ENCODE data around the gene DLEU7. TPM values are rescaled to one million over a fixed set of nuclear protein-coding genes. Genes with fewer than 3 reads are reported as not detected.

Gene DLEU7
- total RNA-seq, 1 experiment from 2014 or later, result 1.5 TPM

GRCh38 chr13:50805805-50806204, 37.7 kb downstream of the DLEU7 start:
- H4K5ac ChIP-seq (ENCODE audit: insufficient read length, low read depth, low read length), result no peak overlapping the region
- no peaks in the 10 kb centered on the region for H3K9me3 ChIP-seq (ENCODE audit: control insufficient read depth, low read depth, low read length)
- no peak overlapping the region for H4K8ac ChIP-seq (replicated peaks; ENCODE audit: insufficient read length, low read depth, low read length)
- no peaks in the 10 kb centered on the region for H3K79me2 ChIP-seq (ENCODE audit: insufficient read depth, low read length)
- H2BK120ac ChIP-seq (ENCODE audit: low read depth, low read length, poor library complexity, severe bottlenecking), result no peak overlapping the region
- no peaks in the 10 kb centered on the region for H3K79me1 ChIP-seq (ENCODE audit: insufficient read depth, low read depth, low read length, poor library complexity, severe bottlenecking)
- no peaks in the 10 kb centered on the region for H3K23me2 ChIP-seq (ENCODE audit: insufficient read length, low read depth, low read length, poor library complexity, severe bottlenecking)
- no peak overlapping the region for H3K18ac ChIP-seq (ENCODE audit: insufficient read length, low read depth, low read length)
- no peak overlapping the region for H2BK15ac ChIP-seq (ENCODE audit: low read depth, low read length)
- H3K27ac ChIP-seq (ENCODE audit: insufficient read length, low read depth, low read length), result no peak overlapping the region
- DNase-seq, result no peak
- no peak overlapping the region for H2BK20ac ChIP-seq (ENCODE audit: low read depth, low read length, poor library complexity, severe bottlenecking)
- H2BK5ac ChIP-seq (ENCODE audit: insufficient read length, low read length), result no peak overlapping the region
- H3T11ph ChIP-seq (ENCODE audit: low read length), result no peak overlapping the region
- Mint-ChIP-seq H3K27me3 (ENCODE audit: low read depth) (no peaks in the 10 kb centered on the region), H3K9me3 (peaks cover 2 to 4% of the 10 kb centered on the region in 2 experiments; a peak in 2 of 5 replicates), H3K27ac (no peak overlapping the region), H3K4me1 (peaks cover 5 to 7% of the 10 kb centered on the region in 2 experiments), H3K36me3 (ENCODE audit: insufficient read depth in 1 of 3, low read depth in 3 of 3) (peaks cover 0 to 4% (median 0%) of the 10 kb centered on the region in 3 experiments; a peak in 2 of 7 replicates), H3K4me3 (no peak overlapping the region)
- H3K4me1 ChIP-seq (ENCODE audit: insufficient read depth, low read length), result no peaks in the 10 kb centered on the region
- H2BK12ac ChIP-seq (ENCODE audit: insufficient read length, low read depth, low read length), result no peak overlapping the region
- H2AFZ ChIP-seq (ENCODE audit: low read length), result no peak overlapping the region
- H3K56ac ChIP-seq (ENCODE audit: insufficient read length, low read depth, low read length), result no peak overlapping the region
- H2AK5ac ChIP-seq (ENCODE audit: insufficient read length, low read length), result no peak overlapping the region
- no peaks in the 10 kb centered on the region for H3K27me3 ChIP-seq (ENCODE audit: insufficient read depth, low read length)
- no peak overlapping the region for H3K14ac ChIP-seq (ENCODE audit: insufficient read depth, low read length)
- H3K9ac ChIP-seq (ENCODE audit: extremely low read depth, insufficient read length, low read length), result no peak overlapping the region
- no peak overlapping the region for H3K4ac ChIP-seq (ENCODE audit: low read depth, low read length)
- H3K4me2 ChIP-seq (ENCODE audit: insufficient read depth, insufficient read length, low read length), result no peak overlapping the region
- H4K91ac ChIP-seq (ENCODE audit: insufficient read length, low read depth, low read length), result no peak overlapping the region
- no peak overlapping the region for H3K23ac ChIP-seq (ENCODE audit: insufficient read length, low read depth, low read length)
- peak; percentile 33; the same call in 1 of the 3 replicates for TF ChIP-seq CTCF (conservative IDR thresholded peaks at IDR 0.05)
- no peaks in the 10 kb centered on the region for H4K20me1 ChIP-seq (ENCODE audit: control insufficient read depth, insufficient read depth, insufficient read length)

Measured in H9 (cell line).